MM.1S (cell line): ENCODE data around the gene SHROOM3.

Source experiments
- DNase-seq: peaks from one replicate; pipeline ENCODE4 v3.0.0-alpha.2; 2015
- H2AFZ ChIP-seq: fragments of 300-600 bp; sonication (generic); 2 replicates; pipeline ENCODE4 v1.6.0; 2016; ENCODE audit warnings: antibody characterized with exemption, low read length
- H3F3A ChIP-seq: fragments of 300-600 bp; sonication (generic); 2 replicates; pipeline ENCODE4 v1.6.1; 2016; ENCODE audit warnings: mild to moderate bottlenecking, antibody characterized with exemption, low read length, moderate library complexity, mixed read lengths; ENCODE audit not compliant: insufficient read depth
- H3K27ac ChIP-seq: fragments of 300-600 bp; sonication (generic); 2 replicates; pipeline ENCODE4 v1.5.1; 2016; ENCODE audit warnings: mild to moderate bottlenecking, low read length
- H3K27me3 ChIP-seq: fragments of 300-600 bp; sonication (generic); replicated peaks from 2 replicates; pipeline ENCODE4 v1.6.0; 2016; ENCODE audit warnings: low read length; ENCODE audit not compliant: insufficient read depth
- H3K36me3 ChIP-seq: fragments of 300-600 bp; sonication (generic); replicated peaks from 2 replicates; pipeline ENCODE4 v1.6.1; 2016; ENCODE audit warnings: mild to moderate bottlenecking, low read length, mixed read lengths; ENCODE audit not compliant: insufficient read depth
- H3K4me1 ChIP-seq: fragments of 300-600 bp; sonication (generic); 2 replicates; pipeline ENCODE4 v1.6.1; 2016; ENCODE audit warnings: low read length, mixed read lengths
- H3K4me2 ChIP-seq: fragments of 300-600 bp; sonication (generic); 2 replicates; pipeline ENCODE4 v1.6.0; 2016; ENCODE audit warnings: low read depth, low read length
- H3K4me3 ChIP-seq: fragments of 300-600 bp; sonication (generic); 2 replicates; pipeline ENCODE4 v1.5.1; 2016; ENCODE audit warnings: low read length, mixed read lengths
- H3K79me2 ChIP-seq: fragments of 300-600 bp; sonication (generic); 2 replicates; pipeline ENCODE4 v1.6.1; 2016; ENCODE audit warnings: mixed run types, low read length, mixed read lengths
- H3K9ac ChIP-seq: fragments of 300-600 bp; sonication (generic); 2 replicates; pipeline ENCODE4 v1.6.1; 2016; ENCODE audit warnings: low read length, mixed read lengths
- H3K9me2 ChIP-seq: fragments of 300-600 bp; sonication (generic); replicated peaks from 2 replicates; pipeline ENCODE4 v1.6.1; 2016; ENCODE audit warnings: mild to moderate bottlenecking, low read length, mixed read lengths; ENCODE audit not compliant: insufficient read depth
- H3K9me3 ChIP-seq: fragments of 300-600 bp; sonication (generic); replicated peaks from 2 replicates; pipeline ENCODE4 v1.6.1; 2016; ENCODE audit warnings: mild to moderate bottlenecking, low read length, mixed read lengths; ENCODE audit not compliant: insufficient read depth
- H4K20me1 ChIP-seq: fragments of 300-600 bp; sonication (generic); 2 replicates; pipeline ENCODE4 v1.6.1; 2016; ENCODE audit warnings: mild to moderate bottlenecking, low read length, moderate library complexity, mixed read lengths; ENCODE audit not compliant: insufficient read depth
- EZH2 ChIP-seq: fragments of 300-600 bp; sonication (generic); optimal IDR thresholded peaks from 2 replicates; pipeline ENCODE3; 2017; ENCODE audit warnings: low read depth, mild to moderate bottlenecking, antibody characterized with exemption, low read length, mixed read lengths
- EZH2phosphoT487 ChIP-seq: fragments of 300-600 bp; sonication (generic); IDR thresholded peaks from 2 replicates; pipeline ENCODE4 v1.6.1; 2018; ENCODE audit warnings: antibody characterized with exemption, low read length
- TF ChIP-seq, protein P1 (sequence below): fragments of 300-600 bp; sonication (generic); IDR thresholded peaks from 2 replicates; pipeline ENCODE4 v1.5.1; 2016; ENCODE audit warnings: antibody characterized with exemption, low read length, mixed read lengths

Gene SHROOM3

GRCh38 chr4:76666944-76667532, 232.0 kb downstream of the SHROOM3 start:
- Histone ChIP-seq H2AFZ (peak overlapping the region; percentile 47), H3K27ac (peak overlapping the region; percentile 65; the same call in 1 of the 2 replicates), H3K4me3 (peak overlapping the region; percentile 54), H3K9ac (peak overlapping the region; percentile 38; the same call in 1 of the 2 replicates), H3K36me3 (no peaks in the 10 kb centered on the region), H3K27me3 (no peaks in the 10 kb centered on the region), H3K4me2 (peak overlapping the region; percentile 69), H3K9me3 (no peaks in the 10 kb centered on the region), H4K20me1 (no peaks in the 10 kb centered on the region), H3K4me1 (peaks cover 7% of the 10 kb centered on the region), H3K79me2 (no peaks in the 10 kb centered on the region), H3F3A (peaks cover 6% of the 10 kb centered on the region), H3K9me2 (no peaks in the 10 kb centered on the region)
- DNase-seq: peak; percentile 69
- TF ChIP-seq EZH2phosphoT487: no peak
- no peak for TF ChIP-seq EZH2
- TF ChIP-seq, protein P1, sequence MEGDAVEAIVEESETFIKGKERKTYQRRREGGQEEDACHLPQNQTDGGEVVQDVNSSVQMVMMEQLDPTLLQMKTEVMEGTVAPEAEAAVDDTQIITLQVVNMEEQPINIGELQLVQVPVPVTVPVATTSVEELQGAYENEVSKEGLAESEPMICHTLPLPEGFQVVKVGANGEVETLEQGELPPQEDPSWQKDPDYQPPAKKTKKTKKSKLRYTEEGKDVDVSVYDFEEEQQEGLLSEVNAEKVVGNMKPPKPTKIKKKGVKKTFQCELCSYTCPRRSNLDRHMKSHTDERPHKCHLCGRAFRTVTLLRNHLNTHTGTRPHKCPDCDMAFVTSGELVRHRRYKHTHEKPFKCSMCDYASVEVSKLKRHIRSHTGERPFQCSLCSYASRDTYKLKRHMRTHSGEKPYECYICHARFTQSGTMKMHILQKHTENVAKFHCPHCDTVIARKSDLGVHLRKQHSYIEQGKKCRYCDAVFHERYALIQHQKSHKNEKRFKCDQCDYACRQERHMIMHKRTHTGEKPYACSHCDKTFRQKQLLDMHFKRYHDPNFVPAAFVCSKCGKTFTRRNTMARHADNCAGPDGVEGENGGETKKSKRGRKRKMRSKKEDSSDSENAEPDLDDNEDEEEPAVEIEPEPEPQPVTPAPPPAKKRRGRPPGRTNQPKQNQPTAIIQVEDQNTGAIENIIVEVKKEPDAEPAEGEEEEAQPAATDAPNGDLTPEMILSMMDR: no peak

- H2AFZ ChIP-seq: no peak overlapping the region
- peaks cover 6% of the 10 kb centered on the region for H3F3A ChIP-seq
- no peak overlapping the region for H3K9ac ChIP-seq
- H3K27me3 ChIP-seq: no peaks in the 10 kb centered on the region
- H3K4me1 ChIP-seq: peaks cover 7% of the 10 kb centered on the region
- no peak overlapping the region for H3K27ac ChIP-seq
- H3K36me3 ChIP-seq: no peaks in the 10 kb centered on the region
- no peaks in the 10 kb centered on the region for H4K20me1 ChIP-seq
- no peaks in the 10 kb centered on the region for H3K9me2 ChIP-seq
- H3K4me2 ChIP-seq: no peak overlapping the region
- H3K9me3 ChIP-seq: no peaks in the 10 kb centered on the region
- no peak overlapping the region for H3K4me3 ChIP-seq
- DNase-seq: no peak
- no peaks in the 10 kb centered on the region for H3K79me2 ChIP-seq
- TF ChIP-seq EZH2 (no peak), EZH2phosphoT487 (no peak)
- TF ChIP-seq, protein P1: no peak
These were observed 235.6 kb downstream of the SHROOM3 start for GRCh38 chr4:76670631-76671030.

GRCh38 chr4:76673362-76673761, 238.3 kb downstream of the SHROOM3 start:
- Histone ChIP-seq H3K4me1 (no peaks in the 10 kb centered on the region), H3K4me2 (no peak overlapping the region), H3K27ac (no peak overlapping the region), H3K36me3 (no peaks in the 10 kb centered on the region), H2AFZ (no peak overlapping the region), H3K4me3 (no peak overlapping the region), H3K79me2 (no peaks in the 10 kb centered on the region), H4K20me1 (no peaks in the 10 kb centered on the region), H3F3A (no peaks in the 10 kb centered on the region), H3K9me2 (no peaks in the 10 kb centered on the region), H3K9ac (no peak overlapping the region), H3K27me3 (no peaks in the 10 kb centered on the region), H3K9me3 (no peaks in the 10 kb centered on the region)
- TF ChIP-seq EZH2 (no peak), EZH2phosphoT487 (no peak)
- TF ChIP-seq, protein P1: no peak
- DNase-seq: no peak
